Measurements from ENCODE around the gene RSPO3. TPM values are rescaled to one million over a fixed set of nuclear protein-coding genes. Genes with fewer than 3 reads are reported as not detected.

RSPO3 gene
- total and polyA plus RNA-seq, 2 of the 4 experiments (the other 2 are of a cell fraction) = not detected

GRCh38 chr6:127204281-127204680 lies 85.8 kb downstream of the RSPO3 start:
- Histone ChIP-seq H3K56ac (ENCODE audit: extremely low read depth, insufficient read depth, low read length) (no peak overlapping the region), H2AK5ac (ENCODE audit: low read depth, low read length) (no peak overlapping the region), H3K4ac (ENCODE audit: low read depth, low read length) (no peak overlapping the region), H3K9me3 (ENCODE audit: control insufficient read depth, insufficient read depth, low read length) (no peaks in the 10 kb centered on the region), H4K20me1 (ENCODE audit: insufficient read depth, low read length) (no peaks in the 10 kb centered on the region), H3K18ac (ENCODE audit: low read depth, low read length) (no peak overlapping the region), H3K9ac (ENCODE audit: low read depth, low read length) (no peak overlapping the region), H3K23ac (ENCODE audit: low read depth, low read length) (no peak overlapping the region), H2BK120ac (ENCODE audit: low read depth, low read length) (no peak overlapping the region), H3K27me3 (ENCODE audit: control insufficient read depth, insufficient read depth, low read length) (no peaks in the 10 kb centered on the region), H4K8ac (ENCODE audit: low read depth in 2 of 2, low read length in 2 of 2) (no peak overlapping the region), H3K9me1 (ENCODE audit: insufficient read depth, low read length) (no peaks in the 10 kb centered on the region), H2BK20ac (ENCODE audit: low read depth, low read length) (no peak overlapping the region), H4K5ac (ENCODE audit: low read depth, low read length) (no peak overlapping the region), H2BK5ac (ENCODE audit: low read depth, low read length, poor library complexity, severe bottlenecking) (no peak overlapping the region), H2AFZ (replicated peaks; ENCODE audit: low read length, poor library complexity) (no peak overlapping the region), H2BK15ac (ENCODE audit: low read depth, low read length) (no peak overlapping the region), H3K4me1 (ENCODE audit: control insufficient read depth, insufficient read depth, low read length) (peaks cover 2% of the 10 kb centered on the region; the same call in 1 of the 2 replicates), H3K27ac (ENCODE audit: insufficient read depth, low read length) (no peak overlapping the region), H3K36me3 (ENCODE audit: control insufficient read depth, insufficient read depth, low read length) (no peaks in the 10 kb centered on the region), H2AK9ac (replicated peaks; ENCODE audit: low read depth, low read length, poor library complexity) (no peak overlapping the region), H3K4me3 (ENCODE audit: insufficient read depth, low read depth, low read length) (no peak overlapping the region), H3K79me1 (ENCODE audit: low read depth in 1 of 2, low read length in 2 of 2) (no peaks in the 10 kb centered on the region), H4K91ac (ENCODE audit: insufficient read depth, low read depth, low read length) (no peak overlapping the region), H3K4me2 (ENCODE audit: low read depth, low read length) (no peak overlapping the region), H3K14ac (replicated peaks; ENCODE audit: low read depth, low read length) (no peak overlapping the region)
- dilution Hi-C loops (cut with HindIII; ENCODE audit: low sequenced_read_pairs, unreplicated experiment) (no loop called here), in situ Hi-C loops (cut with MboI; ENCODE audit: low sequenced_read_pairs) (no loop called here), intact Hi-C loops (cut with micrococcal nuclease) (loop anchor here (10.0 kb wide), 1 partner anchor 331 kb away; no protein-coding TSS in a partner anchor)
- no TSS peak for BruUV-seq (replicated peaks)
- ChIA-PET POLR2A (ENCODE audit: unreplicated experiment) (no interaction called here), CTCF (no interaction called here)
- no peak for TF ChIP-seq FOS (IDR thresholded peaks at IDR 0.05; ENCODE audit: low read depth, low read length)
- no peak for TF ChIP-seq CHD1 (IDR thresholded peaks at IDR 0.05; ENCODE audit: low read depth, low read length)
- no peak for TF ChIP-seq ELK1 (IDR thresholded peaks at IDR 0.05; ENCODE audit: borderline replicate concordance, low read depth, low read length)
- no peak for TF ChIP-seq CTCF (conservative IDR thresholded peaks at IDR 0.05; ENCODE audit: low read depth, low read length)
- no peak for TF ChIP-seq MXI1 (IDR thresholded peaks at IDR 0.05; ENCODE audit: borderline replicate concordance, low read depth, low read length)
- TF ChIP-seq SMC3 (IDR thresholded peaks at IDR 0.05; ENCODE audit: low read depth, low read length) = no peak
- TF ChIP-seq BHLHE40 (IDR thresholded peaks at IDR 0.05; ENCODE audit: low read depth, low read length) = no peak
- no peak for TF ChIP-seq RCOR1 (IDR thresholded peaks at IDR 0.05; ENCODE audit: insufficient replicate concordance, low read length)
- ATAC-seq (ENCODE audit: low read depth) (no peak), DNase-seq (no peak)
- no CpG with 5 or more reads among the region's 1 CpG for WGBS, 2 experiments (ENCODE audit: extremely low coverage in 2 of 2, insufficient read length in 1 of 2)

All from IMR-90 (cell line).